ENCODE data around the gene ANXA11. TPM values are rescaled to one million over a fixed set of nuclear protein-coding genes. Genes with fewer than 3 reads are reported as not detected.

ANXA11 gene
- total and polyA plus RNA-seq, 4 experiments from 2014 or later, result 173 to 342 (median 207) TPM

- Mint-ChIP-seq H3K9me3 (no peaks in the 10 kb centered on the region), H3K36me3 (peaks cover 13 to 38% of the 10 kb centered on the region in 2 donors), H3K4me3 (peak overlapping the region; percentile 22 to 99 (median 74)), H3K27ac (peak overlapping the region; percentile 4 to 97 (median 87)), H3K4me1 (peaks cover 56 to 90% (median 71%) of the 10 kb centered on the region in 4 donors), H3K27me3 (no peaks in the 10 kb centered on the region)
- ChIA-PET CTCF (ENCODE audit: partially characterized antibody) (interaction anchor here (1.0 to 4.2 kb wide), 3 partner anchors 14 to 57 kb away, joined by 3 to 92 read pairs (median 27); no protein-coding TSS in a partner anchor), POLR2A (ENCODE audit: partially characterized antibody) (interaction anchor here (1.3 to 4.9 kb wide), 3 partner anchors 10 to 58 kb away, joined by 4 to 186 read pairs (median 29); no protein-coding TSS in a partner anchor)
- Histone ChIP-seq H3K27me3 (ENCODE audit: insufficient read depth, low read length) (no peaks in the 10 kb centered on the region), H3K9me3 (ENCODE audit: control insufficient read depth in 1 of 2, low read length in 2 of 2) (no peaks in the 10 kb centered on the region), H3K36me3 (ENCODE audit: insufficient read depth, low read length) (peaks cover 11% of the 10 kb centered on the region), H3K4me3 (ENCODE audit: low read length in 2 of 2) (no peak overlapping the region), H3K4me1 (ENCODE audit: insufficient read depth, low read length) (peaks cover 86% of the 10 kb centered on the region), H3K27ac (ENCODE audit: low read depth, low read length) (peak overlapping the region; percentile 17)
- intact Hi-C loops (cut with micrococcal nuclease), result loop anchor here (5.0 kb wide), 4 partner anchors 34 to 754 kb away; partner anchors contain the start of genes TMEM254 and ZCCHC24
- no peak for DNase-seq
Measured at GRCh38 chr10:80201608-80202141, 3.7 kb downstream of the ANXA11 start.

- ChIA-PET CTCF (ENCODE audit: partially characterized antibody) (interaction anchor here (1.3 to 4.2 kb wide), 2 partner anchors 13 to 57 kb away, joined by 4 to 92 read pairs; no protein-coding TSS in a partner anchor), POLR2A (ENCODE audit: partially characterized antibody) (interaction anchor here (5.4 kb wide), 1 partner anchor 13 kb away, joined by 53 read pairs; no protein-coding TSS in a partner anchor)
- Histone ChIP-seq H3K9me3 (ENCODE audit: control insufficient read depth in 1 of 2, low read length in 2 of 2) (no peaks in the 10 kb centered on the region), H3K36me3 (ENCODE audit: insufficient read depth, low read length) (peaks cover 11% of the 10 kb centered on the region), H3K4me1 (ENCODE audit: insufficient read depth, low read length) (peaks cover 87% of the 10 kb centered on the region), H3K27me3 (ENCODE audit: insufficient read depth, low read length) (no peaks in the 10 kb centered on the region), H3K27ac (ENCODE audit: low read depth, low read length) (no peak overlapping the region), H3K4me3 (ENCODE audit: low read length in 2 of 2) (no peak overlapping the region)
- Mint-ChIP-seq H3K36me3 (peaks cover 18 to 47% of the 10 kb centered on the region in 2 donors), H3K4me1 (peaks cover 61 to 90% (median 72%) of the 10 kb centered on the region in 4 donors), H3K27ac (peak overlapping the region; percentile 33 to 91 (median 65)), H3K9me3 (no peaks in the 10 kb centered on the region), H3K27me3 (no peaks in the 10 kb centered on the region), H3K4me3 (peak overlapping the region in 5 of 8 donors; percentile 43 to 99 (median 80))
- DNase-seq, result no peak
- intact Hi-C loops (cut with micrococcal nuclease), result loop anchor here (5.0 kb wide), 4 partner anchors 33 to 753 kb away; partner anchors contain the start of genes TMEM254 and ZCCHC24
Measured at GRCh38 chr10:80200687-80201086, 4.7 kb downstream of the ANXA11 start.

- Mint-ChIP-seq H3K9me3 (no peaks in the 10 kb centered on the region), H3K36me3 (peaks cover 21 to 49% of the 10 kb centered on the region in 2 donors), H3K27me3 (no peaks in the 10 kb centered on the region), H3K27ac (peak overlapping the region in 6 of 7 donors; percentile 33 to 83 (median 62)), H3K4me3 (peak overlapping the region in 4 of 8 donors; percentile 6 to 71 (median 54)), H3K4me1 (peaks cover 64 to 91% (median 74%) of the 10 kb centered on the region in 4 donors)
- Histone ChIP-seq H3K9me3 (ENCODE audit: control insufficient read depth in 1 of 2, low read length in 2 of 2) (no peaks in the 10 kb centered on the region), H3K27me3 (ENCODE audit: insufficient read depth, low read length) (no peaks in the 10 kb centered on the region), H3K27ac (ENCODE audit: low read depth, low read length) (no peak overlapping the region), H3K4me3 (ENCODE audit: low read length in 2 of 2) (no peak overlapping the region), H3K4me1 (ENCODE audit: insufficient read depth, low read length) (peaks cover 90% of the 10 kb centered on the region), H3K36me3 (ENCODE audit: insufficient read depth, low read length) (peaks cover 11% of the 10 kb centered on the region)
- intact Hi-C loops (cut with micrococcal nuclease), result loop anchor here (5.0 kb wide), 4 partner anchors 33 to 753 kb away; partner anchors contain the start of genes TMEM254 and ZCCHC24
- CTCF ChIA-PET (ENCODE audit: partially characterized antibody), result interaction anchor here (0.9 to 1.3 kb wide), 3 partner anchors 12 to 57 kb away, joined by 3 to 5 read pairs (median 4); no protein-coding TSS in a partner anchor
- POLR2A ChIA-PET (ENCODE audit: partially characterized antibody), result interaction anchor here (5.4 kb wide), 1 partner anchor 13 kb away, joined by 53 read pairs; no protein-coding TSS in a partner anchor
- DNase-seq, result no peak
Measured at GRCh38 chr10:80200259-80200658, 5.1 kb downstream of the ANXA11 start.

- Mint-ChIP-seq H3K27ac (peak overlapping the region in 1 of 7 donors; percentile 83), H3K27me3 (no peaks in the 10 kb centered on the region), H3K9me3 (no peaks in the 10 kb centered on the region), H3K36me3 (peaks cover 21 to 52% of the 10 kb centered on the region in 2 donors), H3K4me3 (peak overlapping the region in 2 of 8 donors; percentile 10 to 26), H3K4me1 (peaks cover 65 to 95% (median 78%) of the 10 kb centered on the region in 4 donors)
- no peak overlapping the region for H3K27ac ChIP-seq (ENCODE audit: low read depth, low read length)
- no peak for DNase-seq
- no peak overlapping the region for H3K4me3 ChIP-seq (ENCODE audit: low read length in 2 of 2)
- intact Hi-C loops (cut with micrococcal nuclease), result loop anchor here (5.0 kb wide), 4 partner anchors 33 to 753 kb away; partner anchors contain the start of genes TMEM254 and ZCCHC24
- H3K36me3 ChIP-seq (ENCODE audit: insufficient read depth, low read length), result peaks cover 11% of the 10 kb centered on the region
- POLR2A ChIA-PET (ENCODE audit: partially characterized antibody), result interaction anchor here (5.4 kb wide), 1 partner anchor 12 kb away, joined by 53 read pairs; no protein-coding TSS in a partner anchor
- H3K27me3 ChIP-seq (ENCODE audit: insufficient read depth, low read length), result no peaks in the 10 kb centered on the region
- CTCF ChIA-PET (ENCODE audit: partially characterized antibody), result interaction anchor here (0.9 to 1.3 kb wide), 3 partner anchors 12 to 56 kb away, joined by 3 to 5 read pairs (median 4); no protein-coding TSS in a partner anchor
- H3K4me1 ChIP-seq (ENCODE audit: insufficient read depth, low read length), result peaks cover 94% of the 10 kb centered on the region
- H3K9me3 ChIP-seq (ENCODE audit: control insufficient read depth in 1 of 2, low read length in 2 of 2), result no peaks in the 10 kb centered on the region
Measured at GRCh38 chr10:80199828-80200227, 5.5 kb downstream of the ANXA11 start.

GRCh38 chr10:80197972-80198916 lies 7.1 kb downstream of the ANXA11 start:
- H3K4me1 Mint-ChIP-seq, result peaks cover 64 to 93% (median 76%) of the 10 kb centered on the region in 4 donors
- H3K4me3 Mint-ChIP-seq, result peak overlapping the region in 7 of 8 donors; percentile 9 to 74 (median 41)
- intact Hi-C loops (cut with micrococcal nuclease), result no loop called here
- no peaks in the 10 kb centered on the region for H3K9me3 Mint-ChIP-seq
- H3K9me3 ChIP-seq (ENCODE audit: control insufficient read depth in 1 of 2, low read length in 2 of 2), result no peaks in the 10 kb centered on the region
- peaks cover 20 to 48% of the 10 kb centered on the region in 2 donors for H3K36me3 Mint-ChIP-seq
- ChIA-PET CTCF (ENCODE audit: partially characterized antibody) (interaction anchor here (1.0 kb wide), 1 partner anchor 10 kb away, joined by 4 read pairs; no protein-coding TSS in a partner anchor), POLR2A (ENCODE audit: partially characterized antibody) (interaction anchor here (1.3 to 5.4 kb wide), 3 partner anchors 11 to 54 kb away, joined by 3 to 53 read pairs (median 5); no protein-coding TSS in a partner anchor)
- H3K4me3 ChIP-seq (ENCODE audit: low read length in 2 of 2), result no peak overlapping the region
- no peak for DNase-seq
- H3K4me1 ChIP-seq (ENCODE audit: insufficient read depth, low read length), result peaks cover 91% of the 10 kb centered on the region
- peak overlapping the region in 6 of 7 donors; percentile 6 to 91 (median 66) for H3K27ac Mint-ChIP-seq
- no peak overlapping the region for H3K27ac ChIP-seq (ENCODE audit: low read depth, low read length)
- peaks cover 11% of the 10 kb centered on the region for H3K36me3 ChIP-seq (ENCODE audit: insufficient read depth, low read length)
- H3K27me3 Mint-ChIP-seq, result no peaks in the 10 kb centered on the region
- H3K27me3 ChIP-seq (ENCODE audit: insufficient read depth, low read length), result no peaks in the 10 kb centered on the region

- peak overlapping the region; percentile 73 to 94 (median 91) for H3K27ac Mint-ChIP-seq
- Histone ChIP-seq H3K27me3 (ENCODE audit: insufficient read depth, low read length) (no peaks in the 10 kb centered on the region), H3K36me3 (ENCODE audit: insufficient read depth, low read length) (peaks cover 11% of the 10 kb centered on the region), H3K4me1 (ENCODE audit: insufficient read depth, low read length) (peaks cover 91% of the 10 kb centered on the region), H3K27ac (ENCODE audit: low read depth, low read length) (peak overlapping the region; percentile 59), H3K9me3 (ENCODE audit: control insufficient read depth in 1 of 2, low read length in 2 of 2) (no peaks in the 10 kb centered on the region), H3K4me3 (ENCODE audit: low read length in 2 of 2) (no peak overlapping the region)
- ChIA-PET POLR2A (ENCODE audit: partially characterized antibody) (interaction anchor here (1.9 to 5.4 kb wide), 3 partner anchors 9 to 53 kb away, joined by 5 to 53 read pairs (median 12); no protein-coding TSS in a partner anchor), CTCF (ENCODE audit: partially characterized antibody) (interaction anchor here (1.2 to 1.8 kb wide), 2 partner anchors 9 to 53 kb away, joined by 6 to 12 read pairs; no protein-coding TSS in a partner anchor)
- peaks cover 0 to 1% (median 0%) of the 10 kb centered on the region in 8 donors for H3K9me3 Mint-ChIP-seq
- intact Hi-C loops (cut with micrococcal nuclease), result loop anchor here (1.0 kb wide), 2 partner anchors 7 to 10 kb away; no protein-coding TSS in a partner anchor
- DNase-seq, result no peak
- peaks cover 24 to 51% of the 10 kb centered on the region in 2 donors for H3K36me3 Mint-ChIP-seq
- H3K27me3 Mint-ChIP-seq, result no peaks in the 10 kb centered on the region
- H3K4me3 Mint-ChIP-seq, result peak overlapping the region in 7 of 8 donors; percentile 37 to 82 (median 69)
- H3K4me1 Mint-ChIP-seq, result peaks cover 64 to 91% (median 75%) of the 10 kb centered on the region in 4 donors
Measured at GRCh38 chr10:80196950-80197315, 8.4 kb downstream of the ANXA11 start.

Data from CD4-positive, alpha-beta memory T cell (primary cell).